ENCODE measurements around the gene NFKB2.

NFKB2 gene

GRCh38 chr10:102401735-102402511 lies 6.4 kb downstream of the NFKB2 start (continued):
- TF ChIP-seq GLIS3 (CRISPR knock-in tag; IDR thresholded peaks at IDR 0.05): no peak
- TF ChIP-seq ZNF565 (CRISPR knock-in tag; conservative IDR thresholded peaks at IDR 0.05; ENCODE audit: low read depth): no peak
- TF ChIP-seq CSDC2 (CRISPR knock-in tag; IDR thresholded peaks at IDR 0.05): no peak
- TF ChIP-seq RARB (CRISPR knock-in tag; IDR thresholded peaks at IDR 0.05): no peak
- no peak for TF ChIP-seq ISL1 (CRISPR knock-in tag; IDR thresholded peaks at IDR 0.05)

- ATAC-seq: no peak
Measured at GRCh38 chr10:102402512-102402896, 7.0 kb downstream of the NFKB2 start.

GRCh38 chr10:102403115-102403514 lies 7.6 kb downstream of the NFKB2 start:
- TF ChIP-seq RARB (CRISPR knock-in tag; IDR thresholded peaks at IDR 0.05): no peak
- no peak for TF ChIP-seq TOX (CRISPR knock-in tag; IDR thresholded peaks at IDR 0.05; ENCODE audit: borderline replicate concordance)
- no peak for TF ChIP-seq OSR1 (CRISPR knock-in tag; IDR thresholded peaks at IDR 0.05)
- TF ChIP-seq CSDC2 (CRISPR knock-in tag; IDR thresholded peaks at IDR 0.05): no peak
- TF ChIP-seq CSRNP3 (CRISPR knock-in tag; IDR thresholded peaks at IDR 0.05): no peak
- no peak for TF ChIP-seq ZNF8 (CRISPR knock-in tag; IDR thresholded peaks at IDR 0.05)
- no peak for TF ChIP-seq ZFP3 (CRISPR knock-in tag; IDR thresholded peaks at IDR 0.05)
- TF ChIP-seq ISL1 (CRISPR knock-in tag; IDR thresholded peaks at IDR 0.05): no peak
- TF ChIP-seq ZFP30 (CRISPR knock-in tag; IDR thresholded peaks at IDR 0.05): no peak
- no peak for TF ChIP-seq ARNTL (CRISPR knock-in tag; IDR thresholded peaks at IDR 0.05; ENCODE audit: borderline replicate concordance, low read depth)
- TF ChIP-seq BACH2 (CRISPR knock-in tag; IDR thresholded peaks at IDR 0.05; ENCODE audit: borderline replicate concordance): no peak
- TF ChIP-seq SNAI2 (CRISPR knock-in tag; IDR thresholded peaks at IDR 0.05): no peak
- TF ChIP-seq, protein P1, sequence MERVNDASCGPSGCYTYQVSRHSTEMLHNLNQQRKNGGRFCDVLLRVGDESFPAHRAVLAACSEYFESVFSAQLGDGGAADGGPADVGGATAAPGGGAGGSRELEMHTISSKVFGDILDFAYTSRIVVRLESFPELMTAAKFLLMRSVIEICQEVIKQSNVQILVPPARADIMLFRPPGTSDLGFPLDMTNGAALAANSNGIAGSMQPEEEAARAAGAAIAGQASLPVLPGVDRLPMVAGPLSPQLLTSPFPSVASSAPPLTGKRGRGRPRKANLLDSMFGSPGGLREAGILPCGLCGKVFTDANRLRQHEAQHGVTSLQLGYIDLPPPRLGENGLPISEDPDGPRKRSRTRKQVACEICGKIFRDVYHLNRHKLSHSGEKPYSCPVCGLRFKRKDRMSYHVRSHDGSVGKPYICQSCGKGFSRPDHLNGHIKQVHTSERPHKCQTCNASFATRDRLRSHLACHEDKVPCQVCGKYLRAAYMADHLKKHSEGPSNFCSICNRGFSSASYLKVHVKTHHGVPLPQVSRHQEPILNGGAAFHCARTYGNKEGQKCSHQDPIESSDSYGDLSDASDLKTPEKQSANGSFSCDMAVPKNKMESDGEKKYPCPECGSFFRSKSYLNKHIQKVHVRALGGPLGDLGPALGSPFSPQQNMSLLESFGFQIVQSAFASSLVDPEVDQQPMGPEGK (CRISPR knock-in tag; IDR thresholded peaks at IDR 0.05; ENCODE audit: borderline replicate concordance): no peak
- TF ChIP-seq ZC3H10 (CRISPR knock-in tag; IDR thresholded peaks at IDR 0.05): no peak
- TF ChIP-seq ZNF70 (CRISPR knock-in tag; IDR thresholded peaks at IDR 0.05): no peak
- TF ChIP-seq, protein P2, sequence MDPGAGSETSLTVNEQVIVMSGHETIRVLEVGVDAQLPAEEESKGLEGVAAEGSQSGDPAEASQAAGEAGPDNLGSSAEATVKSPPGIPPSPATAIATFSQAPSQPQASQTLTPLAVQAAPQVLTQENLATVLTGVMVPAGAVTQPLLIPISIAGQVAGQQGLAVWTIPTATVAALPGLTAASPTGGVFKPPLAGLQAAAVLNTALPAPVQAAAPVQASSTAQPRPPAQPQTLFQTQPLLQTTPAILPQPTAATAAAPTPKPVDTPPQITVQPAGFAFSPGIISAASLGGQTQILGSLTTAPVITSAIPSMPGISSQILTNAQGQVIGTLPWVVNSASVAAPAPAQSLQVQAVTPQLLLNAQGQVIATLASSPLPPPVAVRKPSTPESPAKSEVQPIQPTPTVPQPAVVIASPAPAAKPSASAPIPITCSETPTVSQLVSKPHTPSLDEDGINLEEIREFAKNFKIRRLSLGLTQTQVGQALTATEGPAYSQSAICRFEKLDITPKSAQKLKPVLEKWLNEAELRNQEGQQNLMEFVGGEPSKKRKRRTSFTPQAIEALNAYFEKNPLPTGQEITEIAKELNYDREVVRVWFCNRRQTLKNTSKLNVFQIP (CRISPR knock-in tag; IDR thresholded peaks at IDR 0.05; ENCODE audit: borderline replicate concordance, low read depth): no peak
- TF ChIP-seq ESRRG (CRISPR knock-in tag; IDR thresholded peaks at IDR 0.05): no peak

More at GRCh38 chr10:102402512-102402896, 7.0 kb downstream of the NFKB2 start:
- TF ChIP-seq RARB (CRISPR knock-in tag; IDR thresholded peaks at IDR 0.05): no peak
- no peak for TF ChIP-seq CSDC2 (CRISPR knock-in tag; IDR thresholded peaks at IDR 0.05)
- TF ChIP-seq ZFP3 (CRISPR knock-in tag; IDR thresholded peaks at IDR 0.05): no peak
- no peak for TF ChIP-seq SNAI2 (CRISPR knock-in tag; IDR thresholded peaks at IDR 0.05)
- no peak for TF ChIP-seq CREB5 (CRISPR knock-in tag; IDR thresholded peaks at IDR 0.05; ENCODE audit: low read depth)
- TF ChIP-seq ZNF70 (CRISPR knock-in tag; IDR thresholded peaks at IDR 0.05): no peak
- TF ChIP-seq BACH2 (CRISPR knock-in tag; IDR thresholded peaks at IDR 0.05; ENCODE audit: borderline replicate concordance): no peak
- TF ChIP-seq, protein P2 (CRISPR knock-in tag; IDR thresholded peaks at IDR 0.05; ENCODE audit: borderline replicate concordance, low read depth): no peak
- TF ChIP-seq TOX (CRISPR knock-in tag; IDR thresholded peaks at IDR 0.05; ENCODE audit: borderline replicate concordance): no peak
- no peak for TF ChIP-seq OSR1 (CRISPR knock-in tag; IDR thresholded peaks at IDR 0.05)

More at GRCh38 chr10:102403115-102403514, 7.6 kb downstream of the NFKB2 start:
- ATAC-seq: no peak

Measured in SK-N-SH treated with all-trans-retinoic acid at 6 μM for 48 hours (cell line).